ENCODE measurements around the gene NTN3. TPM values are rescaled to one million over a fixed set of nuclear protein-coding genes. Genes with fewer than 3 reads are reported as not detected.
"Not testable (repeated sequence)": the region's sequence is repeated elsewhere in the genome, so short reads cannot be mapped to it uniquely, and the experiment has no call there.

Gene NTN3
- total and polyA plus RNA-seq, 9 donors: 1.7 to 4.0 (median 2.9) TPM

DNA sequence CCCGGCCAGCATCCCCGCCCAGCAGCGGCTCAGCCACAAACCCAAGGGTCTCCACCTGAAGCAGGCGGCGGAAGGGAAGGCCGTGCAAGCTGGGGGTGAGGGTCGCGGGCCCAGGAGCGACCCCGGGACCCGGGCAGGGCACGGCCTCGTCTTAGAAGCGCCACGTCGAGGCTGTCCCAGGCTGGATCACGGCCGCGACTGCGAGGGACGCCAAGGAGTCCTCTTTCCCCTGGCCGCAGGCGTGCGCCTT lies 42.4 kb upstream of the NTN3 start:
- Histone ChIP-seq H3K9me3 (replicated peaks; ENCODE audit: control insufficient read depth, low read depth, low read length) (no peaks in the 10 kb centered on the region), H3K4me1 (ENCODE audit: control insufficient read depth, insufficient read depth, low read length) (peaks cover 21% of the 10 kb centered on the region), H3K36me3 (ENCODE audit: control insufficient read depth, insufficient read depth, low read length) (peaks cover 20% of the 10 kb centered on the region), H3K27me3 (ENCODE audit: control insufficient read depth, insufficient read depth, low read length) (no peaks in the 10 kb centered on the region), H3K27ac (ENCODE audit: low read length) (peak overlapping the region; percentile 86), H3K4me3 (ENCODE audit: low read length) (peak overlapping the region; percentile 80)
- DNase-seq: no peak
- WGBS (ENCODE audit: insufficient coverage): under 1% methylated on average over 24 of the region's 24 CpGs

DNA sequence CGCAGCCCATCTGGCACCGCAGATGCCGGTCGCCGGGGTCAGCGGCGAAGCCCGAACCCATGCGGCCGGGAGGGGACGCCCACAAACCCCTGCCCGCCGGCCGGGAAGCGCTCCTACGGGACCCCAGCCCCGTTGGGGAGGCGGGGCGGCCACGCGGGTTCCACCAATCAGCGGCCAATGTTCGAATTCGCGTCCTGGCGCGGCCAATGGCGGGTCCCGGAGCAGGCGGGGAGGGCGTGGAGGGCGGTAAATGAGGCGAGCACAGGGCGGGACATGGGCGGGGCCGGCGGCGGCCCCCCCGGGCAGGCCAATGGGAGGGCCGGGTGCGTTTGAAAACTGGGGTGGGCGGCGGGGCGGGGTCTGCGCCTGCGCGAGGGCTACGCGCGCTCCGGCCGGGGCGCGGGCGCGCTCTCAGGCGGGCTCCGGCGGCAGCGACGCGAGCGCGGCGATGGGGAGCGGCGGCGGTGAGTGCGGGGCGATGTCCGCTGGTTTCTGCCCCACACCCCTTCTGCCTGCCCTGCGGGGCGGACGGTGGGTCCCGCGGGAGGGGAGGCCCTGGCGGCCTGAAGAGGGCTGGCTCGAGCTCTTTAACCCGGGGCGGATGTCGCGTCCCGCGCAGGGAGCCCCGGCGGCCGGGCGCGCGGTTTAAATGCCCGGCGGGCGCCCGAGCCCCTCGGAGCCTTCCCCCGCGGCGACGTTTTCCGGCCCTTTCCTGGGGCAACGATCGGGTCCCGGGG lies 41.9 kb upstream of the NTN3 start, which contains the start of gene CCNF:
TSS of gene CCNF (plus strand) at position 414 of the 737 bp plus-strand sequence. CDS start at position 449, 35 bp downstream.
- Histone ChIP-seq H3K36me3 (ENCODE audit: control insufficient read depth, insufficient read depth, low read length) (peaks cover 24% of the 10 kb centered on the region), H3K27ac (ENCODE audit: low read length) (peak within 1 kb of the TSS; percentile 86), H3K4me3 (ENCODE audit: low read length) (peak within 1 kb of the TSS; percentile 80), H3K4me1 (ENCODE audit: control insufficient read depth, insufficient read depth, low read length) (peaks cover 21% of the 10 kb centered on the region), H3K9me3 (replicated peaks; ENCODE audit: control insufficient read depth, low read depth, low read length) (no peaks in the 10 kb centered on the region), H3K27me3 (ENCODE audit: control insufficient read depth, insufficient read depth, low read length) (no peaks in the 10 kb centered on the region)
- under 1% methylated on average over 103 of the region's 103 CpGs for WGBS (ENCODE audit: insufficient coverage)
- DNase-seq: peak; percentile 99

DNA sequence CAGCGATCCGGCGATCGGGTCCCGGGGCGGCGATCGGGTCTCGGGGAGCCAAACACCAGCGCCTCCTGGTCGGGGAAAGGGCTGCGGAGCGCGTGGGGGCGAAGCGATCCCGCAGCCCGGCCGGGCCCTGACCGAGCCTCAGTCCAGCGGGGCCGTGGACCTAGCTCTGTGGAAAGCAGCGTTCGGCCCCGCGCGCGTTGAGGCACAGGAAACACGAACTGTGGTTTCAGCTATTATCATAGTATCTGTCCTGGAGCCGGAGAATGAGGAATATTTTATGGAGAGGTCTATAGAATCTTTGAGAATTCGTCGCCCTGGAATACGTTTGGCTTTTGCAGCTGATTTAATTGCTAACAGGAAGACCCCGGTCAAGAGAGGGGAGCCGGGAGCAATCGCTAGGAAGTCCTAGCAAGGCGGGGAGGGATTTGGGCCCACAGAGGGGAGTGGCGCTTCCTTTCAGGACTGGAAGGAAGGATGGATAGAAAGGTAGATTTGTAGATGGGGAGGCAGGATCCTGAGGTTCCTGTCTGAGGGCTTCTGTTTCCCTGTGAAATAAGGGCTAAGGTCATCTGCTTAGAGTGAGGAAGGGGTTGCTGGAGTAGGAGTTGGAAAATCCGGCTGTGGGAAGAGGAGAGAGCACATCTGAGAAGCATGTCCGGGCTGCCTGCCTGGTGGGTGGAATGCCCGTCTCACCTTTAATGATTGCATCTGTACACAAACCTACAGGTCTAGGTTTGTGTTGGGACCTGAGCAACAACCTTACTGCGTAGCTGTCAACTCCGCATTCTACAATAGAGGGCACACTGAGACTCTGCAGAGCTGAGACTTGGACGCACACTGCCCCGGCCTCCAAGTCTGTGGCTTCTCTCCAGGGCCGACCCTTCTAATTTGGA lies 41.1 kb upstream of the NTN3 start:
- peak; percentile 40 for DNase-seq
- Histone ChIP-seq H3K36me3 (ENCODE audit: control insufficient read depth, insufficient read depth, low read length) (peaks cover 28% of the 10 kb centered on the region), H3K27ac (ENCODE audit: low read length) (no peak overlapping the region), H3K4me3 (ENCODE audit: low read length) (peak overlapping the region; percentile 71), H3K9me3 (replicated peaks; ENCODE audit: control insufficient read depth, low read depth, low read length) (no peaks in the 10 kb centered on the region), H3K27me3 (ENCODE audit: control insufficient read depth, insufficient read depth, low read length) (no peaks in the 10 kb centered on the region), H3K4me1 (ENCODE audit: control insufficient read depth, insufficient read depth, low read length) (peaks cover 21% of the 10 kb centered on the region)
- 1% methylated on average over 42 of the region's 46 CpGs for WGBS (ENCODE audit: insufficient coverage)

DNA sequence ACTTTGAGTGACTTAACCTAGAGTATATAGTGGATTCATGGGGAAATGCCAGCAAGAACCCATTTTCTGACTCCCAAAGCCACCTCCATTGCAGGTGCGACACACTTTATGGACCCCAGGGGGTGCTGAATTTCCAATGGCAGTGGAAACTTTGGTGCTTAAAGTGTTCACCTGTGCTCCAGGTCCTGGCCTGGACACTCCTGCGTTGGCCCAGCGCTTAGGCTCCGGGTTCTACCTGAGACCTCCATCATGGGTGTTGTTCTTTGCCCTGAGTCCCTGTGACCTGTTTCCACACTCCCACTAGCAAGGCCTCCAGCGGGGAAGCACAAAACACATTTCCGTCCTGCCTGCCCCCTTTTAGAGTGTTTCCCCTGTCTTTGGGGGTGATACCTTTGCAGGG lies 38.8 kb upstream of the NTN3 start:
- no peak overlapping the region for H3K27ac ChIP-seq (ENCODE audit: low read length)
- no peak overlapping the region for H3K4me3 ChIP-seq (ENCODE audit: low read length)
- DNase-seq: no peak
- H3K27me3 ChIP-seq (ENCODE audit: control insufficient read depth, insufficient read depth, low read length): no peaks in the 10 kb centered on the region
- peaks cover 21% of the 10 kb centered on the region for H3K4me1 ChIP-seq (ENCODE audit: control insufficient read depth, insufficient read depth, low read length)
- peaks cover 45% of the 10 kb centered on the region for H3K36me3 ChIP-seq (ENCODE audit: control insufficient read depth, insufficient read depth, low read length)
- WGBS (ENCODE audit: insufficient coverage): 90% methylated on average over 4 of the region's 6 CpGs
- no peaks in the 10 kb centered on the region for H3K9me3 ChIP-seq (replicated peaks; ENCODE audit: control insufficient read depth, low read depth, low read length)

DNA sequence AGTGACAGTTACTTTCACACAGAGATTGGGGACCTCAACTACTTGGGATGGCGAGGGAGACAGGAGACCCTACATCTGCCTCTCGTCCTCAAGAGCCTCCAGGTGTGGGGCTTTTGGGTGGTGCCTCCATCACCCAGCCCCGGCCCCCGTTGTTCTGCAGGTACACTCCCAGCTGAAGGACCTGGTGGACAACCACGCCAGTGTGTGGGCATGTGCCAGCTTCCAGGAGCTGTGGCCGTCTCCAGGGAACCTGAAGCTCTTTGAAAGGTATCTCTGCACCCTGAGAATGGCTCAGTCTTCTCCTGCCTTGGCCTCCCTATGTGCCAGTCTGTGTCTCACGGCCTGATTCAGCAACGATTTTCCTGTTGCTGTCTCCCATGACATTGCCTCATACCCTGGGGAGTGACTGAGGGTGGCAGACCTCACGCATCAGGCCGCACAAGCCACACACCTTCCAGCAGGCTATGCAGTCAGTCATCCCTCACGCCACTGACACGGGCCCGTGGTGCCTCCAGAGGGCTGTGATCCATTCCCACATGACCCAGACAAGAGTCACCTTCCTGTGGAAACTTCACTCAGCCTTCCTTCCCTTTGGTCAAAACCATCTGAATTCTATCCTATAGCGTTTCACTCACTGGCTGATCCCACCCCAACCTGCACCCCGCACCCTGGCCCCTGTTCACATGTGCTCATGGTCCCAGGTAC lies 38.1 kb upstream of the NTN3 start:
- WGBS (ENCODE audit: insufficient coverage): 91% methylated on average over 11 of the region's 15 CpGs
- Histone ChIP-seq H3K27me3 (ENCODE audit: control insufficient read depth, insufficient read depth, low read length) (no peaks in the 10 kb centered on the region), H3K9me3 (replicated peaks; ENCODE audit: control insufficient read depth, low read depth, low read length) (no peaks in the 10 kb centered on the region), H3K36me3 (ENCODE audit: control insufficient read depth, insufficient read depth, low read length) (peaks cover 52% of the 10 kb centered on the region), H3K27ac (ENCODE audit: low read length) (no peak overlapping the region), H3K4me3 (ENCODE audit: low read length) (no peak overlapping the region), H3K4me1 (ENCODE audit: control insufficient read depth, insufficient read depth, low read length) (peaks cover 19% of the 10 kb centered on the region)
- no peak for DNase-seq

DNA sequence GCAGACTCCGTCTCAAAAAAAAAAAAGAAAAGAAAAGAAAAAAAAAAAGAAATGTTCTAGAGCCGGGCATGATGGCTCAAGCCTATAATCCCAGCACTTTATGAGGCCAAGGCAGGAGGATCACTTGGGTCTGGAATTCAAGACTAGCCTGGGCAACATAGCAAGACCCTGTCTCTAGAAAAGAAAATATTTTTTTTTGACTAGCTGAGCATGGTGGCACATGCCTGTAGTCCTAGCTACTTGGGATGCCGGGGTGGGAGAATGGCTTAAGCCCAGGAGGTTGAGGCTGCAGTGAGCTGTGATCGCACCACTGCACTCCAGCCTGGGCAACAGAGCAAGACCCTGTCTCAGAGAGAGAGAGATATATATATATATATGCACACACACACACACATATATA lies 35.9 kb upstream of the NTN3 start:
- not testable (repeated sequence) for H3K9me3 ChIP-seq (replicated peaks; ENCODE audit: control insufficient read depth, low read depth, low read length); H3K4me3 ChIP-seq (ENCODE audit: low read length); DNase-seq; H3K27ac ChIP-seq (ENCODE audit: low read length); H3K27me3 ChIP-seq (ENCODE audit: control insufficient read depth, insufficient read depth, low read length); H3K4me1 ChIP-seq (ENCODE audit: control insufficient read depth, insufficient read depth, low read length)
- peaks cover 70% of the 10 kb centered on the region for H3K36me3 ChIP-seq (ENCODE audit: control insufficient read depth, insufficient read depth, low read length)
- 83% methylated on average over 1 of the region's 4 CpGs for WGBS (ENCODE audit: insufficient coverage)

DNA sequence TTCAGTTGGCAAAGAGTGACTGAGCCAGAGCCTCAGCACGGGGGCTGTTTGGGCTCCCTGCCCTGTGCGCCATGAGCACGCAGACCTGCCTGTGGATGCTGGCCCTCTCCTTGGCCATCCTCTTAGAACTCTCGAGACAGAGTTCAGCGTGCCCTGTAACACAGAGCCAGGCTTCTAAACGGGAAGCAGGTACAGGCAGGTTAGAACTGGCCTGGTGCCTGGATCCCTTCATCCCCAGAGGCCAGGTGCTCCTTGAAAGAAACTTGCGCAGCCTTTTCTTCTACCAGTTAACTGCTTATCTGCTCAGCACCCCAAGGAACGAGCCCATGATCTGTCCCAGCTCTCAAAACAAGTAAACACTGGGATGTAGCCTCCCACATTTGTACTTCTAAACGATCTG lies 35.0 kb upstream of the NTN3 start:
- Histone ChIP-seq H3K4me1 (ENCODE audit: control insufficient read depth, insufficient read depth, low read length) (peaks cover under 1% of the 10 kb centered on the region), H3K9me3 (replicated peaks; ENCODE audit: control insufficient read depth, low read depth, low read length) (no peaks in the 10 kb centered on the region), H3K27me3 (ENCODE audit: control insufficient read depth, insufficient read depth, low read length) (no peaks in the 10 kb centered on the region), H3K4me3 (ENCODE audit: low read length) (no peak overlapping the region), H3K27ac (ENCODE audit: low read length) (no peak overlapping the region), H3K36me3 (ENCODE audit: control insufficient read depth, insufficient read depth, low read length) (peaks cover 68% of the 10 kb centered on the region)
- DNase-seq: no peak
- WGBS (ENCODE audit: insufficient coverage): 91% methylated on average over 8 of the region's 9 CpGs

DNA sequence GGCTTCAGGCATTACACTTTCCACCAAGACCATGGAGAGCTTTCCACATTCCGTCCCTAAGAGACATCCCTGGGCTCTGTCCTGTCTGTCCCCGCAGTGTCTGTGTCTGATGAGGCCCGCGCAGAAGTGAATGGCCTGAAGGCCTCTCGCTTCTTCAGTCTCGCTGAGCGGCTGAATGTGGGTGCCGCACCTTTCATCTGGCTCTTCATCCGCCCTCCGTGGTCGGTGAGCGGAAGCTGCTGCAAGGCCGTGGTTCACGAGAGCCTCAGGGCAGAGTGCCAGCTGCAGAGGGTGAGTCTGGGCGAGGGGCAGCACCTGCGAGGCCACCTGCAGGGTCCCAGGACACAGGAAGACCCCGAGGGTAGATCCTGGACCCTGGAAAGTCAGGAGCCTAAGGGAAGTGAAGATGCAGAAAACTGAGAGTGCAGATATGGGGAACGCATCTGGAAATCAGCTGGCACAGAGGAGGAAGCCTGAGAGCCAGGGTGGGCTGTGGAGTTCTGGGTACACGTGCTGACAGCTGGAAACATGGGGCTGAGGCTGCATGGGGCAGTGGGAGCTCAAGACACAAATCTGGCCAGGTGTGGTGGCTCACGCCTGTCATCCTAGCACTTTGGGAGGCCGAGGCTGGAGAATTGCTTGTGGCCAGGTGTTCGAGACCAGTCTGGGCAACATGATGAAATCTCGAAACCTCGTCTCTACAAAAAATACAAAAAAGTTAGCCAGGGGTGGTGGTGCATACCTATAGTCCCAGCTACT lies 33.9 kb upstream of the NTN3 start:
- Histone ChIP-seq H3K9me3 (replicated peaks; ENCODE audit: control insufficient read depth, low read depth, low read length) (no peaks in the 10 kb centered on the region), H3K4me3 (ENCODE audit: low read length) (no peak overlapping the region), H3K4me1 (ENCODE audit: control insufficient read depth, insufficient read depth, low read length) (no peaks in the 10 kb centered on the region), H3K27ac (ENCODE audit: low read length) (no peak overlapping the region), H3K36me3 (ENCODE audit: control insufficient read depth, insufficient read depth, low read length) (peaks cover 64% of the 10 kb centered on the region), H3K27me3 (ENCODE audit: control insufficient read depth, insufficient read depth, low read length) (no peaks in the 10 kb centered on the region)
- DNase-seq: no peak
- WGBS (ENCODE audit: insufficient coverage): 95% methylated on average over 23 of the region's 24 CpGs

DNA sequence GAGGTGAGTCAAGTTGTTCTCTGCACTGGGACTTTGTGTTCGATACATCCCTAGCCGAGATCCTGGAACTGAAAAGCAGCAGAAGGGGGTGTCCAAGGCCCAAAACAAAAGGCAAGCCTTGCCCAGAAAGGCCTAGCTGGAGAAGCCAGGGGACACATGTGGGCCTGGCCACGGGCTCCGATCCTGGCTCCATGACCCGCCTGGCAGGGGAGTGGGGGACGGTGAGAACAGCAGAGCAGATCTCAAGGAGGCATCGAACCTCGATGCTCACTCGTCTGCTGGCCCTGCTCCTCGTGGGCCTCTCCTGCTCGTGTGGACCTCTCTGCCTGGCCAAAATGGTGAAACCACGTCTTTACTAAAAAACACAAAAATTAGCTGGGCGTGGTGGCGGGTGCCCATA lies 33.0 kb upstream of the NTN3 start:
- Histone ChIP-seq H3K4me3 (ENCODE audit: low read length) (no peak overlapping the region), H3K36me3 (ENCODE audit: control insufficient read depth, insufficient read depth, low read length) (peaks cover 56% of the 10 kb centered on the region), H3K9me3 (replicated peaks; ENCODE audit: control insufficient read depth, low read depth, low read length) (no peaks in the 10 kb centered on the region), H3K27ac (ENCODE audit: low read length) (no peak overlapping the region), H3K4me1 (ENCODE audit: control insufficient read depth, insufficient read depth, low read length) (no peaks in the 10 kb centered on the region), H3K27me3 (ENCODE audit: control insufficient read depth, insufficient read depth, low read length) (no peaks in the 10 kb centered on the region)
- DNase-seq: no peak
- WGBS (ENCODE audit: insufficient coverage): 95% methylated on average over 12 of the region's 14 CpGs
